ENCODE results near the gene CDC14B. TPM values are rescaled to one million over a fixed set of nuclear protein-coding genes. Genes with fewer than 3 reads are reported as not detected.

Gene CDC14B
- total RNA-seq, 1 experiment from 2014 or later: 29.8 TPM

GRCh38 chr9:96459268-96460007 lies 160.2 kb downstream of the CDC14B start:
- CTCF ChIA-PET: no interaction called here
- peaks cover 6% of the 10 kb centered on the region for H3K4me1 Mint-ChIP-seq (ENCODE audit: low read depth, unreplicated experiment)
- no peak for DNase-seq
- H3K36me3 Mint-ChIP-seq (ENCODE audit: insufficient read depth, unreplicated experiment): no peaks in the 10 kb centered on the region
- BruUV-seq (replicated peaks): no TSS peak
- H3K9me3 Mint-ChIP-seq (ENCODE audit: low read depth, unreplicated experiment): no peaks in the 10 kb centered on the region
- H3K4me3 Mint-ChIP-seq (ENCODE audit: low read depth, unreplicated experiment): no peak overlapping the region
- no peak overlapping the region for H3K27ac Mint-ChIP-seq (ENCODE audit: unreplicated experiment)
- no peaks in the 10 kb centered on the region for H3K27me3 Mint-ChIP-seq (ENCODE audit: unreplicated experiment)
- intact Hi-C loops (cut with micrococcal nuclease; ENCODE audit: unreplicated experiment): no loop called here
- no peak for TF ChIP-seq CTCF (IDR thresholded peaks at IDR 0.05; ENCODE audit: unreplicated experiment)

- no peak for TF ChIP-seq CTCF (IDR thresholded peaks at IDR 0.05; ENCODE audit: unreplicated experiment)
- CTCF ChIA-PET: no interaction called here
- Mint-ChIP-seq H3K4me3 (ENCODE audit: low read depth, unreplicated experiment) (no peak overlapping the region), H3K4me1 (ENCODE audit: low read depth, unreplicated experiment) (peaks cover 15% of the 10 kb centered on the region), H3K27ac (ENCODE audit: unreplicated experiment) (no peak overlapping the region), H3K27me3 (ENCODE audit: unreplicated experiment) (no peaks in the 10 kb centered on the region), H3K36me3 (ENCODE audit: insufficient read depth, unreplicated experiment) (peaks cover 8% of the 10 kb centered on the region), H3K9me3 (ENCODE audit: low read depth, unreplicated experiment) (no peaks in the 10 kb centered on the region)
- BruUV-seq (replicated peaks): no TSS peak
- no peak for DNase-seq
- intact Hi-C loops (cut with micrococcal nuclease; ENCODE audit: unreplicated experiment): no loop called here
These were observed 161.4 kb downstream of the CDC14B start for GRCh38 chr9:96458226-96458625.

GRCh38 chr9:96457266-96457665 lies 162.4 kb downstream of the CDC14B start:
- TF ChIP-seq CTCF (IDR thresholded peaks at IDR 0.05; ENCODE audit: unreplicated experiment): no peak
- no peaks in the 10 kb centered on the region for H3K9me3 Mint-ChIP-seq (ENCODE audit: low read depth, unreplicated experiment)
- no peaks in the 10 kb centered on the region for H3K27me3 Mint-ChIP-seq (ENCODE audit: unreplicated experiment)
- no peak overlapping the region for H3K4me3 Mint-ChIP-seq (ENCODE audit: low read depth, unreplicated experiment)
- peaks cover 8% of the 10 kb centered on the region for H3K36me3 Mint-ChIP-seq (ENCODE audit: insufficient read depth, unreplicated experiment)
- BruUV-seq (replicated peaks): no TSS peak
- H3K27ac Mint-ChIP-seq (ENCODE audit: unreplicated experiment): no peak overlapping the region
- DNase-seq: no peak
- intact Hi-C loops (cut with micrococcal nuclease; ENCODE audit: unreplicated experiment): no loop called here
- peaks cover 15% of the 10 kb centered on the region for H3K4me1 Mint-ChIP-seq (ENCODE audit: low read depth, unreplicated experiment)
- CTCF ChIA-PET: no interaction called here

GRCh38 chr9:96453625-96454024 lies 166.0 kb downstream of the CDC14B start:
- H3K4me1 Mint-ChIP-seq (ENCODE audit: low read depth, unreplicated experiment): peaks cover 17% of the 10 kb centered on the region
- no peak overlapping the region for H3K4me3 Mint-ChIP-seq (ENCODE audit: low read depth, unreplicated experiment)
- CTCF ChIA-PET: interaction anchor here (0.5 kb wide), 1 partner anchor 76 kb away, joined by 3 read pairs; no protein-coding TSS in a partner anchor
- no peak for TF ChIP-seq CTCF (IDR thresholded peaks at IDR 0.05; ENCODE audit: unreplicated experiment)
- peaks cover 21% of the 10 kb centered on the region for H3K36me3 Mint-ChIP-seq (ENCODE audit: insufficient read depth, unreplicated experiment)
- BruUV-seq (replicated peaks): no TSS peak
- H3K9me3 Mint-ChIP-seq (ENCODE audit: low read depth, unreplicated experiment): no peaks in the 10 kb centered on the region
- H3K27ac Mint-ChIP-seq (ENCODE audit: unreplicated experiment): peak overlapping the region; percentile 19
- DNase-seq: no peak
- no peaks in the 10 kb centered on the region for H3K27me3 Mint-ChIP-seq (ENCODE audit: unreplicated experiment)
- intact Hi-C loops (cut with micrococcal nuclease; ENCODE audit: unreplicated experiment): no loop called here

Data from Calu3 (cell line).